K562 (cell line): ENCODE data around the gene GCC1. TPM values are rescaled to one million over a fixed set of nuclear protein-coding genes. Genes with fewer than 3 reads are reported as not detected.

Source experiments
- ATAC-seq: fragments of 200-7000 bp; cut with Tn5 transposase; 3 replicates; pipeline ENCODE4 v1.9.1; 2020; ENCODE audit warnings: moderate library complexity
- BruUV-seq: library from RNA; stranded (reverse); fragments of 400-500 nt; replicated peaks from 2 replicates; lab custom pipeline; 2021; lab: Mats Ljungman, UMichigan
- CTCF ChIA-PET: fragments of 300-600 bp; formaldehyde crosslinking; extraction: SDS; loops from one replicate; lab custom pipeline; 2021; ENCODE audit warnings: low intra/inter-chr PET ratio; lab: Yijun Ruan, JAX
- POLR2A ChIA-PET: fragments of 300-600, 350-650 bp; sonication (Branson Sonifier 250); formaldehyde crosslinking; extraction: SDS; loops from one replicate; lab custom pipeline; 2021; ENCODE audit warnings: antibody characterized with exemption, inconsistent platforms; lab: Yijun Ruan, JAX
- DNase-seq, 4 experiments: peaks; one replicate each; pipeline versions ENCODE4 v3.0.0 to v3.0.0-alpha.2; 2011 to 2018; ENCODE audit warnings: low spot score in 3 of 4, mixed read lengths in 3 of 4; ENCODE audit errors: extremely low read depth in 1 of 4
- FAIRE-seq: peaks from 2 replicates; lab custom pipeline; 2011; peaks lifted over from hg19 to GRCh38; lab: Jason Lieb, UNC
- H2AFZ ChIP-seq: 2 replicates; pipeline ENCODE4 v1.6.0; 2011; ENCODE audit warnings: low read depth, low read length, control low read depth, inconsistent platforms
- H3K27ac ChIP-seq: fragments of 200-600 bp; 3 replicates; pipeline ENCODE4 v1.8.0; 2011; ENCODE audit warnings: low read depth, mild to moderate bottlenecking, control low read depth, inconsistent platforms, low read length, moderate library complexity, mixed read lengths; ENCODE audit errors: extremely low read depth
- H3K27me3 ChIP-seq, 2 experiments: fragments of 300-600 bp in 1 of 2; 2 replicates in 1 of 2; 3 replicates in 1 of 2; pipeline versions ENCODE4 v1.6.0 to v1.8.0; 2011; ENCODE audit warnings: inconsistent platforms in 2 of 2, low read length in 2 of 2, mild to moderate bottlenecking in 1 of 2, mixed read lengths in 1 of 2, moderate library complexity in 1 of 2; ENCODE audit not compliant: control insufficient read depth in 2 of 2, insufficient read depth in 2 of 2
- H3K36me3 ChIP-seq: fragments of 300-600 bp; 3 replicates; pipeline ENCODE4 v1.8.0; 2011; ENCODE audit warnings: mild to moderate bottlenecking, low read length, inconsistent platforms; ENCODE audit not compliant: control insufficient read depth, insufficient read depth
- H3K4me1 ChIP-seq, 2 experiments: fragments of 200-600 bp in 1 of 2; replicated peaks in 1 of 2; 2 replicates in 1 of 2; 3 replicates in 1 of 2; pipeline versions ENCODE4 v1.5.1 to v1.8.0; 2011; ENCODE audit warnings: inconsistent platforms in 2 of 2, low read length in 2 of 2, mild to moderate bottlenecking in 1 of 2, mixed read lengths in 1 of 2, moderate library complexity in 1 of 2; ENCODE audit not compliant: control insufficient read depth in 2 of 2, insufficient read depth in 2 of 2
- H3K4me2 ChIP-seq: 2 replicates; pipeline ENCODE4 v1.6.1; 2011; ENCODE audit warnings: low read length, control low read depth, inconsistent platforms, mixed read lengths; ENCODE audit not compliant: insufficient read depth
- H3K4me3 ChIP-seq: fragments of 200-600 bp; sonication (generic), shearing (Covaris generic); 2 replicates; pipeline ENCODE4 v1.5.1; 2016; ENCODE audit warnings: control low read depth, inconsistent platforms
- H3K79me2 ChIP-seq: fragments of 200-600 bp; 3 replicates; pipeline ENCODE4 v1.8.0; 2011; ENCODE audit warnings: low read length, inconsistent platforms; ENCODE audit not compliant: control insufficient read depth, insufficient read depth
- H3K9ac ChIP-seq, 2 experiments: 2 replicates each; pipeline versions ENCODE4 v1.6.0 to v1.6.1; 2011; ENCODE audit warnings: low read depth in 2 of 2, low read length in 2 of 2, control low read depth in 1 of 2, inconsistent platforms in 1 of 2, mild to moderate bottlenecking in 1 of 2, mixed read lengths in 1 of 2; ENCODE audit not compliant: insufficient read depth in 1 of 2
- H3K9me1 ChIP-seq: one replicate; pipeline ENCODE4 v1.6.0; 2011; ENCODE audit warnings: inconsistent platforms, mild to moderate bottlenecking, low read length, moderate library complexity; ENCODE audit not compliant: control insufficient read depth, insufficient read depth
- H3K9me3 ChIP-seq: replicated peaks from 2 replicates; pipeline ENCODE4 v1.5.1; 2011; ENCODE audit warnings: low read depth, low read length, inconsistent platforms; ENCODE audit not compliant: control insufficient read depth, insufficient read depth
- H4K20me1 ChIP-seq: replicated peaks from 2 replicates; pipeline ENCODE4 v1.6.1; 2011; ENCODE audit warnings: low read length, inconsistent platforms, mixed read lengths; ENCODE audit not compliant: control insufficient read depth, insufficient read depth
- HOMEZ ChIP-seq: fragments of 250-450 bp; sonication (Bioruptor Pico); IDR thresholded peaks from 2 replicates; pipeline ENCODE4 v1.4.0; 2020; ENCODE audit warnings: mild to moderate bottlenecking, moderate library complexity
- MAX ChIP-seq: sonication (generic); formaldehyde crosslinking; IDR thresholded peaks from 2 replicates; pipeline ENCODE4 v1.9.0; 2022; ENCODE audit warnings: mild to moderate bottlenecking, missing genetic modification reagents
- MTA3 ChIP-seq: fragments of 450-650 bp; formaldehyde crosslinking; IDR thresholded peaks from 2 replicates; pipeline ENCODE4 v1.6.1; 2017; ENCODE audit warnings: mild to moderate bottlenecking, borderline replicate concordance
- NFIC ChIP-seq: fragments of 450-650 bp; IDR thresholded peaks from 2 replicates; pipeline ENCODE4 v1.6.1; 2017; ENCODE audit warnings: mild to moderate bottlenecking, inconsistent platforms
- RBFOX2 ChIP-seq: fragments of 200-400 bp; formaldehyde crosslinking; IDR thresholded peaks from 2 replicates; pipeline ENCODE4 v1.6.1; 2017; ENCODE audit warnings: low read depth, mild to moderate bottlenecking, low read length, moderate library complexity
- WGBS: fragments of 100-300 bp; shearing (Covaris generic); methylation state at CpG from one replicate; pipeline ENCODE4 v1.1.6; 2016; ENCODE audit warnings: low coverage, mixed read lengths; ENCODE audit not compliant: insufficient coverage; ENCODE audit errors: missing lambda C conversion rate; 5-methylcytosine and 5-hydroxymethylcytosine counted together
- in situ Hi-C: fragments of 300-500 bp; cut with MboI; formaldehyde crosslinking; loops from 4 replicates; pipeline ENCODE4 v1.15.0; 2018; ENCODE audit warnings: inconsistent platforms, mixed read lengths
- intact Hi-C: fragments of 100-400 bp; cut with micrococcal nuclease; formaldehyde crosslinking; loops from 2 replicates; pipeline ENCODE4 v1.14.2; 2022
- polyA plus RNA-seq, 8 experiments: library from polyadenylated mRNA; depleted of rRNA in 4 of 8; stranded (reverse) in 5 of 8; unstranded in 3 of 8; fragments of >200 nt; fragmentation: Nextera tagmentation in 2 of 8; fragmentation: Illumina TruSeq in 1 of 8; extraction: Ambion mirVana in 2 of 8; extraction: Trizol in 1 of 8; gene quantifications; 2 replicates each; pipeline versions ENCODE4 v1.2.1 to v1.2.3, GENCODE V29; 2011 to 2014; ENCODE audit warnings: inconsistent platforms in 1 of 8, missing spikeins in 1 of 8
- total RNA-seq, 7 experiments: library from RNA; depleted of rRNA in 6 of 7; stranded (reverse); fragments of >200 nt in 6 of 7; fragmentation: Illumina TruSeq in 2 of 7; extraction: Trizol in 2 of 7; gene quantifications; 2 replicates each; pipeline versions ENCODE4 v1.2.1 to v1.2.3, GENCODE V29; 2011 to 2021; ENCODE audit warnings: low replicate concordance in 1 of 7

GCC1 gene
- total and polyA plus RNA-seq, 9 of the 15 experiments (the other 6 are each of a cell fraction or from before 2014, with no cell fraction given) = 1.9 to 19.8 (median 10.9) TPM

GRCh38 chr7:127582361-127582760 is 3.0 kb downstream of the GCC1 start:
- peak overlapping the region in 1 of 2 experiments; percentile 50; a peak in 2 of 4 replicates for H3K9ac ChIP-seq
- H3K9me3 ChIP-seq = peaks cover 6% of the 10 kb centered on the region; the same call in 1 of the 2 replicates
- no peak for TF ChIP-seq HOMEZ (CRISPR knock-in tag)
- TF ChIP-seq NFIC = peak; percentile 68
- no peak for TF ChIP-seq MTA3
- 0 out of 2 replicates have a peak, but pooled peaks have one; percentile 13 for TF ChIP-seq MAX (CRISPR knock-in tag)
- peak; percentile 59 for TF ChIP-seq RBFOX2
- H3K4me1 ChIP-seq = peaks cover 17 to 28% of the 10 kb centered on the region in 2 experiments; a peak in 4 of 5 replicates
- no peak for DNase-seq
- H3K79me2 ChIP-seq = peaks cover 20% of the 10 kb centered on the region
- H3K4me2 ChIP-seq = no peak overlapping the region
- no peak overlapping the region for H3K4me3 ChIP-seq
- FAIRE-seq = no peak
- intact Hi-C loops = no loop called here
- CTCF ChIA-PET = no interaction called here
- H3K36me3 ChIP-seq = peaks cover 41% of the 10 kb centered on the region
- in situ Hi-C loops = no loop called here
- no TSS peak for BruUV-seq
- POLR2A ChIA-PET = interaction anchor here (0.6 to 1.5 kb wide), 5 partner anchors 8 to 1930 kb away, joined by 3 to 5 read pairs (median 4); no protein-coding TSS in a partner anchor
- peaks cover 5% of the 10 kb centered on the region for H3K9me1 ChIP-seq
- H3K27me3 ChIP-seq = no peaks in the 10 kb centered on the region
- ATAC-seq = no peak
- H4K20me1 ChIP-seq = peaks cover 23% of the 10 kb centered on the region
- H3K27ac ChIP-seq = no peak overlapping the region
- WGBS = 96% methylated on average over 14 of the region's 14 CpGs
- H2AFZ ChIP-seq = no peak overlapping the region
